Measurements from ENCODE around the gene PCDHB2.
"Not testable (repeated sequence)": the region's sequence is repeated elsewhere in the genome, so short reads cannot be mapped to it uniquely, and the experiment has no call there.

The PCDHB2 gene

DNA sequence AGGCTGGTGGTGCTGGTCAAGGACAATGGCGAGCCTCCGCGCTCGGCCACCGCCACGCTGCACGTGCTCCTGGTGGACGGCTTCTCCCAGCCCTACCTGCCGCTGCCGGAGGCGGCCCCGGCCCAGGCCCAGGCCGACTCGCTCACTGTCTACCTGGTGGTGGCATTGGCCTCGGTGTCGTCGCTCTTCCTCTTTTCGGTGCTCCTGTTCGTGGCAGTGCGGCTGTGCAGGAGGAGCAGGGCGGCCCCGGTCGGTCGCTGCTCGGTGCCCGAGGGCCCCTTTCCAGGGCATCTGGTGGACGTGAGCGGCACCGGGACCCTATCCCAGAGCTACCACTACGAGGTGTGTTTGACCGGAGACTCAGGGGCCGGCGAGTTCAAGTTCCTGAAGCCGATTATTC lies 42.9 kb downstream of the PCDHB2 start:
- not testable (repeated sequence) for DNase-seq
